ENCODE data around the gene FBRSL1. TPM values are rescaled to one million over a fixed set of nuclear protein-coding genes. Genes with fewer than 3 reads are reported as not detected.
"Not testable (repeated sequence)": the region's sequence is repeated elsewhere in the genome, so short reads cannot be mapped to it uniquely, and the experiment has no call there.

Gene FBRSL1
- total RNA-seq, result 44.7 TPM
- polyA plus RNA-seq (ENCODE audit: insufficient read depth, low read depth, low replicate concordance), result 23.8 TPM
- long read RNA-seq, donor 1, partial matches to known transcripts, result 12 of 21 reads
- long read RNA-seq, donor 1, other reads (novel, unspliced or antisense), result 5 of 21 reads
- long read RNA-seq, donor 2, partial matches to known transcripts, result 5 of 5 reads
- long read RNA-seq, donor 2, other reads (novel, unspliced or antisense), result 0 of 5 reads
- long read RNA-seq, donor 3, partial matches to known transcripts, result 0 of 1 reads
- long read RNA-seq, donor 3, other reads (novel, unspliced or antisense), result 0 of 1 reads
- long read RNA-seq, donor 4, partial matches to known transcripts, result 0 of 5 reads
- long read RNA-seq, donor 4, other reads (novel, unspliced or antisense), result 5 of 5 reads
- long read RNA-seq, donor 5, result 0 reads
- long read RNA-seq, donor 6, partial matches to known transcripts, result 6 of 15 reads
- long read RNA-seq, donor 6, other reads (novel, unspliced or antisense), result 8 of 15 reads
- long read RNA-seq, donor 7, partial matches to known transcripts, result 27 of 36 reads
- long read RNA-seq, donor 7, other reads (novel, unspliced or antisense), result 9 of 36 reads
- long read RNA-seq, donor 8, partial matches to known transcripts, result 0 of 8 reads
- long read RNA-seq, donor 8, other reads (novel, unspliced or antisense), result 7 of 8 reads
- long read RNA-seq, donor 9, partial matches to known transcripts, result 11 of 11 reads
- long read RNA-seq, donor 9, other reads (novel, unspliced or antisense), result 0 of 11 reads
- long read RNA-seq, donor 10, partial matches to known transcripts, result 0 of 6 reads
- long read RNA-seq, donor 10, other reads (novel, unspliced or antisense), result 6 of 6 reads

- DNase-seq, result peak; percentile 88 to 97 (median 95)
- TF ChIP-seq CTCF (IDR thresholded peaks at IDR 0.05; ENCODE audit: borderline replicate concordance, extremely low read depth, insufficient read depth), result no peak
- Histone ChIP-seq H3K36me3 (ENCODE audit: control insufficient read depth in 2 of 3, insufficient read depth in 3 of 3, low read length in 3 of 3) (no peaks in the 10 kb centered on the region), H3K4me3 (ENCODE audit: low read length in 3 of 3) (peak within 1 kb of the TSS; percentile 61 to 89 (median 80)), H3K27ac (ENCODE audit: low read depth in 2 of 2, low read length in 2 of 2) (peak within 1 kb of the TSS in 1 of 2 donors; percentile 53), H3K4me1 (ENCODE audit: control insufficient read depth in 2 of 3, insufficient read depth in 2 of 3, low read depth in 1 of 3, low read length in 3 of 3) (peaks cover 0 to 37% (median 35%) of the 10 kb centered on the region in 3 donors), H3K9ac (ENCODE audit: low read length in 3 of 3) (peak within 1 kb of the TSS; percentile 3 to 73 (median 54)), H3K9me3 (ENCODE audit: control insufficient read depth in 2 of 3, insufficient read depth in 1 of 3, low read length in 3 of 3) (no peaks in the 10 kb centered on the region), H3K27me3 (ENCODE audit: control insufficient read depth, insufficient read depth, low read length) (no peaks in the 10 kb centered on the region)
- FAIRE-seq, result no peak
- intact Hi-C loops (cut with DNase I), result no loop called here
These were observed at the start of gene FBRSL1 for GRCh38 chr12:132489602-132490266. FBRSL1 (plus strand) TSS chr12:132490151.

- H3K27ac ChIP-seq (ENCODE audit: low read depth in 2 of 2, low read length in 2 of 2); H3K4me3 ChIP-seq (ENCODE audit: low read length in 3 of 3); FAIRE-seq; H3K4me1 ChIP-seq (ENCODE audit: control insufficient read depth in 2 of 3, insufficient read depth in 2 of 3, low read depth in 1 of 3, low read length in 3 of 3); H3K36me3 ChIP-seq (ENCODE audit: control insufficient read depth in 2 of 3, insufficient read depth in 3 of 3, low read length in 3 of 3); H3K27me3 ChIP-seq (ENCODE audit: control insufficient read depth, insufficient read depth, low read length); H3K9me3 ChIP-seq (ENCODE audit: control insufficient read depth in 2 of 3, insufficient read depth in 1 of 3, low read length in 3 of 3); H3K9ac ChIP-seq (ENCODE audit: low read length in 3 of 3); intact Hi-C loops (cut with DNase I): not testable (repeated sequence)
- DNase-seq, result peak in 1 of 5 donors; percentile 8
These were observed 49.5 kb upstream of the FBRSL1 start for GRCh38 chr12:132440420-132440819.

GRCh38 chr12:132441871-132442863 is 47.8 kb upstream of the FBRSL1 start:
- Histone ChIP-seq H3K4me3 (ENCODE audit: low read length in 3 of 3) (no peak overlapping the region), H3K4me1 (ENCODE audit: control insufficient read depth in 2 of 3, insufficient read depth in 2 of 3, low read depth in 1 of 3, low read length in 3 of 3) (no peaks in the 10 kb centered on the region), H3K9me3 (ENCODE audit: control insufficient read depth in 2 of 3, insufficient read depth in 1 of 3, low read length in 3 of 3) (no peaks in the 10 kb centered on the region), H3K27ac (ENCODE audit: low read depth in 2 of 2, low read length in 2 of 2) (no peak overlapping the region), H3K27me3 (ENCODE audit: control insufficient read depth, insufficient read depth, low read length) (no peaks in the 10 kb centered on the region), H3K36me3 (ENCODE audit: control insufficient read depth in 2 of 3, insufficient read depth in 3 of 3, low read length in 3 of 3) (no peaks in the 10 kb centered on the region), H3K9ac (ENCODE audit: low read length in 3 of 3) (no peak overlapping the region)
- FAIRE-seq, result no peak
- peak in 1 of 5 donors; percentile 75 for DNase-seq
- intact Hi-C loops (cut with DNase I), result no loop called here
- no peak for TF ChIP-seq CTCF (IDR thresholded peaks at IDR 0.05; ENCODE audit: borderline replicate concordance, extremely low read depth, insufficient read depth)
